ENCODE measurements around the gene GZMM. TPM values are rescaled to one million over a fixed set of nuclear protein-coding genes. Genes with fewer than 3 reads are reported as not detected.

The GZMM gene
- total RNA-seq, 1 donor from 2014 or later = not detected

GRCh38 chr19:531009-531752 is 12.7 kb upstream of the GZMM start:
- peaks cover 54% of the 10 kb centered on the region for H3K4me1 ChIP-seq
- peak overlapping the region; percentile 99 for H3K27ac ChIP-seq (replicated peaks)
- TF ChIP-seq CTCF (IDR thresholded peaks at IDR 0.05; ENCODE audit: borderline replicate concordance) = no peak
- peak overlapping the region; percentile 100 for H3K4me3 ChIP-seq
- H3K27me3 ChIP-seq (ENCODE audit: low read depth) = peaks cover 23% of the 10 kb centered on the region
- DNase-seq = peak; percentile 84
- intact Hi-C loops (cut with micrococcal nuclease) = no loop called here
- no peaks in the 10 kb centered on the region for H3K9me3 ChIP-seq (replicated peaks)
- peaks cover 9% of the 10 kb centered on the region for H3K36me3 ChIP-seq

- intact Hi-C loops (cut with micrococcal nuclease) = no loop called here
- H3K27ac ChIP-seq (replicated peaks) = peak within 1 kb of the TSS; percentile 99
- peak within 1 kb of the TSS; percentile 100 for H3K4me3 ChIP-seq
- no peaks in the 10 kb centered on the region for H3K9me3 ChIP-seq (replicated peaks)
- no peak for DNase-seq
- no peak for TF ChIP-seq CTCF (IDR thresholded peaks at IDR 0.05; ENCODE audit: borderline replicate concordance)
- peaks cover 15% of the 10 kb centered on the region for H3K27me3 ChIP-seq (ENCODE audit: low read depth)
- H3K36me3 ChIP-seq = peaks cover 17% of the 10 kb centered on the region
- peaks cover 62% of the 10 kb centered on the region for H3K4me1 ChIP-seq
Observed at GRCh38 chr19:531753-532560, 11.9 kb upstream of the GZMM start, which contains the start of gene CDC34. CDC34 (plus strand) TSS chr19:531760; CDS start chr19:531932, 172 bp downstream.

- H3K27me3 ChIP-seq (ENCODE audit: low read depth) = peaks cover 8% of the 10 kb centered on the region
- peak; percentile 86 for DNase-seq
- TF ChIP-seq CTCF (IDR thresholded peaks at IDR 0.05; ENCODE audit: borderline replicate concordance) = peak; percentile 59
- no peaks in the 10 kb centered on the region for H3K9me3 ChIP-seq (replicated peaks)
- H3K4me3 ChIP-seq = peak overlapping the region; percentile 100
- H3K4me1 ChIP-seq = peaks cover 64% of the 10 kb centered on the region
- H3K36me3 ChIP-seq = peaks cover 22% of the 10 kb centered on the region
- peak overlapping the region; percentile 99 for H3K27ac ChIP-seq (replicated peaks)
- intact Hi-C loops (cut with micrococcal nuclease) = no loop called here
Observed at GRCh38 chr19:532561-533363, 11.1 kb upstream of the GZMM start.

GRCh38 chr19:533364-534058 is 10.3 kb upstream of the GZMM start:
- Histone ChIP-seq H3K9me3 (replicated peaks) (no peaks in the 10 kb centered on the region), H3K27ac (replicated peaks) (peak overlapping the region; percentile 99), H3K4me1 (peaks cover 69% of the 10 kb centered on the region), H3K36me3 (peaks cover 30% of the 10 kb centered on the region), H3K27me3 (ENCODE audit: low read depth) (peaks cover 2% of the 10 kb centered on the region), H3K4me3 (peak overlapping the region; percentile 100)
- no peak for DNase-seq
- TF ChIP-seq CTCF (IDR thresholded peaks at IDR 0.05; ENCODE audit: borderline replicate concordance) = no peak
- intact Hi-C loops (cut with micrococcal nuclease) = no loop called here
